C4-2B (cell line): ENCODE data around the gene SCARB2.

Source experiments
- ZFX ChIP-seq: fragments of 450-650 bp; IDR thresholded peaks from 2 replicates; pipeline ENCODE4 v1.6.1; 2017
- TF ChIP-seq, protein P1 (sequence below): fragments of 450-650 bp; conservative IDR thresholded peaks from 2 replicates; pipeline ENCODE4 v1.5.1; 2017; ENCODE audit warnings: mild to moderate bottlenecking

DNA sequence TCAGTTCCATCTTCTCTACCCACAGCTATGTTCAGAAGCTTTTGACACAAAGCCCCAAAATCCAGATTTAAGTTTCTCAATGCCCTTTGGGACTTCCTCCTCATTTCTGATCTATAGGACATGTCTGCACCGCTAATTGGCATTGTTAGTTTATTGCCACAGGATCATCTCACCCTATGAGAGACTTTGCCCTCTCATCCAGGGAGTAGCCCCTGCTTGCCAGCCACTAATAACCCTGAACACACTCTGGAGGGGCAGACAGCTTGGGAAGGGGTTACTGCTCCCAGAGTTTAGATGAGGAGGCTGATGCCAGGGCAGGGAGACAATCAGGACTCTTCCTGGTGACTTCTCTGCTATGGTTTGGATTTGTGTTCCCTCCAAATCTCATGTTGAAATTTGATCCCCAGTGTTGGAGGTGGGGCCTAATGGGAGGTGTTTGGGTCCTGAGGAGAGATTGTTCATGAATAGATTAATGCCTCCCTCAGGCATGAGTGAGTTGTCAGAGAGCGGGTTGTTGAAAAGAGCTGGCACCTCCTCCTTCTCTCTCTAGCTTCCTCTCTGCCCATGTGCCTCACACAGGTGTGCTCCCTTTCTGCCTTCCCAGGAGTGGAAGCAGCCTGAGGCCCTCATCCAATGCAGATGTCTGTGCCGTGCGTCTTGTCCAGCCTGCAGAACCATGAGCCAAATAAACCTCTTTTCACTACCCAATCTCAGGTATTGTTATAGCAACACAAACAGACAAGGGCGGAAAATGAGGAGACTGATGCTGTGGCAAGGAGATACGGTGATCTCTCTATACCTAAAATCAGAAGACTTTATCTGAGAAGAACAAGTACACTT is 3.6 kb upstream of the SCARB2 start:
- TF ChIP-seq, protein P1, sequence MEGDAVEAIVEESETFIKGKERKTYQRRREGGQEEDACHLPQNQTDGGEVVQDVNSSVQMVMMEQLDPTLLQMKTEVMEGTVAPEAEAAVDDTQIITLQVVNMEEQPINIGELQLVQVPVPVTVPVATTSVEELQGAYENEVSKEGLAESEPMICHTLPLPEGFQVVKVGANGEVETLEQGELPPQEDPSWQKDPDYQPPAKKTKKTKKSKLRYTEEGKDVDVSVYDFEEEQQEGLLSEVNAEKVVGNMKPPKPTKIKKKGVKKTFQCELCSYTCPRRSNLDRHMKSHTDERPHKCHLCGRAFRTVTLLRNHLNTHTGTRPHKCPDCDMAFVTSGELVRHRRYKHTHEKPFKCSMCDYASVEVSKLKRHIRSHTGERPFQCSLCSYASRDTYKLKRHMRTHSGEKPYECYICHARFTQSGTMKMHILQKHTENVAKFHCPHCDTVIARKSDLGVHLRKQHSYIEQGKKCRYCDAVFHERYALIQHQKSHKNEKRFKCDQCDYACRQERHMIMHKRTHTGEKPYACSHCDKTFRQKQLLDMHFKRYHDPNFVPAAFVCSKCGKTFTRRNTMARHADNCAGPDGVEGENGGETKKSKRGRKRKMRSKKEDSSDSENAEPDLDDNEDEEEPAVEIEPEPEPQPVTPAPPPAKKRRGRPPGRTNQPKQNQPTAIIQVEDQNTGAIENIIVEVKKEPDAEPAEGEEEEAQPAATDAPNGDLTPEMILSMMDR = no peak
- TF ChIP-seq ZFX = no peak
